GM12878 (cell line): ENCODE data around the gene RBBP4. TPM values are rescaled to one million over a fixed set of nuclear protein-coding genes. Genes with fewer than 3 reads are reported as not detected.

Source experiments
- BCL11A ChIP-seq: IDR thresholded peaks from 2 replicates; pipeline ENCODE4 v1.6.1; 2011; ENCODE audit warnings: low read depth, low read length
- E2F4 ChIP-seq: IDR thresholded peaks from 2 replicates; pipeline ENCODE4 v1.6.1; 2012; ENCODE audit warnings: low read depth, low read length, improper control_type of control experiment
- E2F8 ChIP-seq: fragments of 450-650 bp; IDR thresholded peaks from 2 replicates; pipeline ENCODE4 v1.6.1; 2018; ENCODE audit warnings: mild to moderate bottlenecking, low read depth, moderate library complexity; ENCODE audit not compliant: partially characterized antibody
- ELK1 ChIP-seq: IDR thresholded peaks from 2 replicates; pipeline ENCODE4 v1.6.1; 2012; ENCODE audit warnings: low read depth, low read length, improper control_type of control experiment
- FOXK2 ChIP-seq: fragments of 450-650 bp; IDR thresholded peaks from 2 replicates; pipeline ENCODE4 v1.6.1; 2017; ENCODE audit warnings: mild to moderate bottlenecking, moderate library complexity
- LARP7 ChIP-seq: fragments of 450-650 bp; IDR thresholded peaks from 2 replicates; pipeline ENCODE4 v1.6.1; 2017; ENCODE audit warnings: mild to moderate bottlenecking
- MLLT1 ChIP-seq: fragments of 450-650 bp; IDR thresholded peaks from 2 replicates; pipeline ENCODE4 v1.6.1; 2016; ENCODE audit warnings: mild to moderate bottlenecking
- MTA2 ChIP-seq: fragments of 450-650 bp; IDR thresholded peaks from 2 replicates; pipeline ENCODE4 v1.6.1; 2016; ENCODE audit warnings: low read depth, mild to moderate bottlenecking, moderate library complexity
- MYB ChIP-seq: fragments of 150-350 bp; IDR thresholded peaks from 2 replicates; pipeline ENCODE4 v1.6.1; 2014; ENCODE audit warnings: mild to moderate bottlenecking, low read depth, low read length, borderline replicate concordance
- NBN ChIP-seq: fragments of 450-650 bp; IDR thresholded peaks from 2 replicates; pipeline ENCODE4 v1.6.1; 2016
- PBX3 ChIP-seq: IDR thresholded peaks from 2 replicates; pipeline ENCODE4 v1.6.1; 2011; ENCODE audit warnings: mild to moderate bottlenecking, low read depth, low read length, moderate library complexity; ENCODE audit not compliant: insufficient replicate concordance
- STAT3 ChIP-seq: IDR thresholded peaks from 2 replicates; pipeline ENCODE4 v1.6.1; 2011; ENCODE audit warnings: low read depth, low read length, improper control_type of control experiment
- TAF1 ChIP-seq: IDR thresholded peaks from 2 replicates; pipeline ENCODE4 v1.6.1; 2011; ENCODE audit warnings: mild to moderate bottlenecking, low read depth, low read length, borderline replicate concordance
- WRNIP1 ChIP-seq: IDR thresholded peaks from 2 replicates; pipeline ENCODE4 v1.6.1; 2011; ENCODE audit warnings: low read depth, low read length, improper control_type of control experiment, borderline replicate concordance
- YY1 ChIP-seq: IDR thresholded peaks from 2 replicates; pipeline ENCODE4 v1.6.1; 2011; ENCODE audit warnings: low read depth, mild to moderate bottlenecking, low read length
- ZBTB40 ChIP-seq: fragments of 450-650 bp; IDR thresholded peaks from 2 replicates; pipeline ENCODE4 v1.6.1; 2016; ENCODE audit warnings: mild to moderate bottlenecking, moderate library complexity, borderline replicate concordance
- ZNF24 ChIP-seq: fragments of 450-650 bp; IDR thresholded peaks from 2 replicates; pipeline ENCODE4 v1.6.1; 2017; ENCODE audit warnings: antibody characterized with exemption, mild to moderate bottlenecking
- ZNF274 ChIP-seq: IDR thresholded peaks from one replicate; pipeline ENCODE4 v1.8.0; 2011; ENCODE audit not compliant: insufficient read length, insufficient read depth
- ZNF622 ChIP-seq: fragments of 450-650 bp; IDR thresholded peaks from 2 replicates; pipeline ENCODE4 v1.6.1; 2017; ENCODE audit warnings: mild to moderate bottlenecking, inconsistent platforms
- polyA plus RNA-seq, 11 experiments: library from polyadenylated mRNA; depleted of rRNA in 4 of 11; unstranded in 6 of 11; stranded (reverse) in 5 of 11; fragments of >200 nt; fragmentation: Nextera tagmentation in 4 of 11; fragmentation: Illumina TruSeq in 1 of 11; extraction: Ambion mirVana in 4 of 11; extraction: Trizol in 1 of 11; gene quantifications; 1 replicate in 1 of 11; 2 replicates in 10 of 11; pipeline versions ENCODE4 v1.2.1 to v1.2.3, GENCODE V29; 2011 to 2016; ENCODE audit warnings: inconsistent platforms in 2 of 11, missing spikeins in 2 of 11, low read depth in 1 of 11
- total RNA-seq, 4 experiments: library from RNA; depleted of rRNA in 3 of 4; stranded (reverse); fragments of >200 nt in 3 of 4; fragmentation: Illumina TruSeq in 1 of 4; extraction: Trizol in 1 of 4; gene quantifications; 2 replicates each; pipeline versions ENCODE4 v1.2.1 to v1.2.3, GENCODE V29; 2013 to 2021

The RBBP4 gene
- total and polyA plus RNA-seq, 10 of the 15 experiments (the other 5 are each of a cell fraction or from before 2014, with no cell fraction given) = 120 to 357 (median 231) TPM

GRCh38 chr1:32650248-32650751, 708 bp upstream of the RBBP4 start, which contains the start of gene ZBTB8OS (continued):
- TF ChIP-seq WRNIP1 (0 out of 2 replicates have a peak, but pooled peaks have one; percentile 28), NBN (no peak), FOXK2 (peak; percentile 28; the same call in 1 of the 2 replicates), ELK1 (peak; percentile 62; the same call in 1 of the 2 replicates), MYB (no peak), ZBTB40 (peak; percentile 95), BCL11A (no peak), LARP7 (0 out of 2 replicates have a peak, but pooled peaks have one; percentile 11), STAT3 (no peak), TAF1 (peak; percentile 93), YY1 (peak; percentile 89), ZNF622 (no peak), ZNF24 (no peak), PBX3 (no peak), ZNF274 (no peak), MLLT1 (no peak; the same call in 1 of the 2 replicates), E2F8 (peak; percentile 86), E2F4 (no peak), MTA2 (no peak; the same call in 1 of the 2 replicates)
